ENCODE results near the gene MORN3.
"Not testable (repeated sequence)": the region's sequence is repeated elsewhere in the genome, so short reads cannot be mapped to it uniquely, and the experiment has no call there.

Gene MORN3

GRCh38 chr12:121689430-121689829, 20.0 kb upstream of the MORN3 start:
- no peak for DNase-seq

GRCh38 chr12:121688966-121689365, 19.5 kb upstream of the MORN3 start:
- no peak for DNase-seq

- DNase-seq: not testable (repeated sequence)
Observed at GRCh38 chr12:121679661-121680197, 10.3 kb upstream of the MORN3 start.

GRCh38 chr12:121678716-121679300, 9.4 kb upstream of the MORN3 start:
- DNase-seq: no peak

GRCh38 chr12:121678305-121678704, 8.9 kb upstream of the MORN3 start:
- DNase-seq: no peak

- DNase-seq: no peak
Observed at GRCh38 chr12:121676190-121676589, 6.7 kb upstream of the MORN3 start.

- DNase-seq: no peak
Observed at GRCh38 chr12:121673013-121673511, 3.6 kb upstream of the MORN3 start.

GRCh38 chr12:121668750-121669520, 519 bp downstream of the MORN3 start:
- peak; percentile 52 for DNase-seq

- not testable (repeated sequence) for DNase-seq
Observed at GRCh38 chr12:121666829-121667228, 2.6 kb downstream of the MORN3 start.

GRCh38 chr12:121663610-121663929, 5.9 kb downstream of the MORN3 start:
- DNase-seq: no peak

GRCh38 chr12:121661353-121662105, 7.9 kb downstream of the MORN3 start:
- DNase-seq: not testable (repeated sequence)

GRCh38 chr12:121657305-121658008, 12.0 kb downstream of the MORN3 start:
- DNase-seq: no peak

GRCh38 chr12:121656122-121656521, 13.3 kb downstream of the MORN3 start:
- no peak for DNase-seq

GRCh38 chr12:121653999-121654398, 15.5 kb downstream of the MORN3 start:
- DNase-seq: no peak

- DNase-seq: no peak
Observed at GRCh38 chr12:121652767-121653497, 16.5 kb downstream of the MORN3 start.

- no peak for DNase-seq
Observed at GRCh38 chr12:121651320-121651719, 18.1 kb downstream of the MORN3 start.

- no peak for DNase-seq
Observed at GRCh38 chr12:121649819-121650353, 19.6 kb downstream of the MORN3 start.

- no peak for DNase-seq
Observed at GRCh38 chr12:121649322-121649721, 20.1 kb downstream of the MORN3 start.

- DNase-seq: no peak
Observed at GRCh38 chr12:121648458-121649028, 20.9 kb downstream of the MORN3 start.

- no peak for DNase-seq
Observed at GRCh38 chr12:121641343-121641630, 28.2 kb downstream of the MORN3 start.
